Measurements from ENCODE around the gene ENPP1. TPM values are rescaled to one million over a fixed set of nuclear protein-coding genes. Genes with fewer than 3 reads are reported as not detected.

Gene ENPP1
- total and polyA plus RNA-seq, 2 donors (not counting 3 experiments of a cell fraction or from before 2014, with no cell fraction given), result 0.36 to 1.4 TPM

DNA sequence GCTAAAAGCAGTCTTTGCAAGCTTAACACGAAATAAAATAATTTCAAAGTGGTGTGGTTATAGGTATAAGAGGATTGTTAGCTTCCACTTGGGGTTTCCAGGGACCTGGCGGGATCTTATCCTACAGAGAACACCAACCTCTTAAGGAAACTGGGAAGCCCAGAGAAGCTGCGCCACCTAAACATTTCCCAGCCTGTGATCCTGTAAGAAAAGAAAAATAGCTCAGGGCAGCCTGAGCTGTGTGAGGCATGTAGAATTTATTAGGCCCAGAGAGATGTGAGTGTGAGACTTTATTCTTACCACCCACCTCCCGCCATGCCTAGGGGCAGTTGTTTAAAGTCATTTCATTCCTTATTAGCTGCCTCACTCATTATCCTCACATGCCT lies 89.2 kb downstream of the ENPP1 start:
- intact Hi-C loops (cut with micrococcal nuclease), result no loop called here

More for the DNA sequence above, 89.2 kb downstream of the ENPP1 start:
- ChIA-PET CTCF (interaction anchor here (1.0 to 1.4 kb wide), 4 partner anchors 13 to 202 kb away, joined by 4 to 6 read pairs (median 4); no protein-coding TSS in a partner anchor), POLR2A (interaction anchor here (0.5 kb wide), 1 partner anchor 479 kb away, joined by 6 read pairs; no protein-coding TSS in a partner anchor)
- no peaks in the 10 kb centered on the region for H4K20me1 ChIP-seq (replicated peaks; ENCODE audit: control insufficient read depth, extremely low read depth, insufficient read depth, low read length)
- H3K36me3 ChIP-seq (ENCODE audit: control insufficient read depth in 2 of 2, extremely low read depth in 1 of 2, insufficient read depth in 2 of 2, low read length in 2 of 2), result no peaks in the 10 kb centered on the region
- no peaks in the 10 kb centered on the region for H3K4me1 ChIP-seq (ENCODE audit: control insufficient read depth, extremely low read depth, insufficient read depth, low read length)
- FAIRE-seq (no peak), DNase-seq (ENCODE audit: low read depth, low spot score) (no peak)
- TF ChIP-seq POLR2AphosphoS5 (IDR thresholded peaks at IDR 0.05; ENCODE audit: insufficient read depth, low read depth, low read length) (no peak), POLR2A (IDR thresholded peaks at IDR 0.05; ENCODE audit: low read depth, low read length) (no peak), MYC (IDR thresholded peaks at IDR 0.05; ENCODE audit: low read depth, low read length) (no peak), GATA2 (IDR thresholded peaks at IDR 0.05; ENCODE audit: insufficient read depth, insufficient read length, low read depth, low read length) (no peak), JUN (IDR thresholded peaks at IDR 0.05; ENCODE audit: borderline replicate concordance, insufficient read depth, insufficient read length, low read depth) (no peak), CTCF (IDR thresholded peaks at IDR 0.05; ENCODE audit: extremely low read depth in 1 of 2, insufficient read depth in 1 of 2, low read depth in 1 of 2, low read length in 2 of 2) (no peak), FOS (IDR thresholded peaks at IDR 0.05; ENCODE audit: borderline replicate concordance, insufficient read depth, low read length) (no peak), EZH2 (IDR thresholded peaks at IDR 0.05; ENCODE audit: borderline replicate concordance, low read depth, low read length, severe bottlenecking) (no peak)
- TF ChIP-seq, protein P1, sequence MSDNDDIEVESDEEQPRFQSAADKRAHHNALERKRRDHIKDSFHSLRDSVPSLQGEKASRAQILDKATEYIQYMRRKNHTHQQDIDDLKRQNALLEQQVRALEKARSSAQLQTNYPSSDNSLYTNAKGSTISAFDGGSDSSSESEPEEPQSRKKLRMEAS (IDR thresholded peaks at IDR 0.05; ENCODE audit: insufficient read depth, insufficient read length), result no peak
- no peaks in the 10 kb centered on the region for H3K79me2 ChIP-seq (ENCODE audit: control insufficient read depth, insufficient read depth, low read length)
- H3K4me2 ChIP-seq (ENCODE audit: insufficient read depth, low read length), result no peak overlapping the region
- dilution Hi-C loops (cut with MboI; ENCODE audit: extremely low pct_ligation_motif_present, low sequenced_read_pairs), result no loop called here
- no TSS peak for BruUV-seq (replicated peaks)
- no peak overlapping the region for H3K4me3 ChIP-seq (replicated peaks in 1 of 3; ENCODE audit: insufficient read depth in 1 of 3, low read depth in 1 of 3, low read length in 3 of 3)
- H3K27ac ChIP-seq (ENCODE audit: insufficient read depth, low read depth, low read length), result no peak overlapping the region
- peaks cover 2 to 3% of the 10 kb centered on the region in 2 experiments for H3K27me3 ChIP-seq (ENCODE audit: control insufficient read depth in 2 of 2, insufficient read depth in 2 of 2, low read length in 2 of 2)
- no peak overlapping the region for H2AFZ ChIP-seq (ENCODE audit: low read depth, low read length)
- no peak overlapping the region for H3K9ac ChIP-seq (replicated peaks; ENCODE audit: extremely low read depth, insufficient read depth, low read length)
- H3K9me3 ChIP-seq (replicated peaks; ENCODE audit: control insufficient read depth, insufficient read depth, low read length), result no peaks in the 10 kb centered on the region
- no peaks in the 10 kb centered on the region for H3K9me1 ChIP-seq (replicated peaks; ENCODE audit: control insufficient read depth, extremely low read depth, insufficient read depth, low read length)
